CD4-positive, alpha-beta T cell treated with Interleukin-17A for 4 hours (primary cell): ENCODE results near the gene RS1.

ENCODE experiments used
- DNase-seq: peaks from one replicate; pipeline ENCODE4 v3.0.0-alpha.2; 2020; ENCODE audit warnings: mixed read lengths

Gene RS1

GRCh38 chrX:18596096-18596495, 75.8 kb downstream of the RS1 start:
- no peak for DNase-seq

GRCh38 chrX:18594079-18594478, 77.8 kb downstream of the RS1 start:
- no peak for DNase-seq

- DNase-seq = no peak
These were observed 80.1 kb downstream of the RS1 start for GRCh38 chrX:18591834-18592233.
